Natural killer cell treated with Interleukin-12 subunit alpha and Interleukin-12 subunit beta and Interleukin-15 and Interleukin-18, amount 100 ng/mL, for 72 hours (primary cell): ENCODE data around the gene SMU1. TPM values are rescaled to one million over a fixed set of nuclear protein-coding genes. Genes with fewer than 3 reads are reported as not detected.
A peak's percentile ranks its signal among the peaks of the same experiment; 100 is the strongest.
"Not testable (repeated sequence)": the region's sequence is repeated elsewhere in the genome, so short reads cannot be mapped to it uniquely, and the experiment has no call there.

Experiments used
- ATAC-seq, 2 donors: fragments of 150-1000 bp; cut with Tn5 transposase in 1 of 2; sonication (Bioruptor Pico), chemical (Tn5 transposase) in 1 of 2; 2 replicates each; pipeline ENCODE4 v1.10.0; 2021
- DNase-seq: peaks from one replicate; pipeline ENCODE4 v3.0.0; 2022; ENCODE audit warnings: low spot score
- H3K27ac Mint-ChIP-seq, 2 donors: 1 replicate in 1 of 2; 2 replicates in 1 of 2; pipeline ENCODE4 v1.8.0; 2022; ENCODE audit warnings: mixed read lengths in 2 of 2, mild to moderate bottlenecking in 1 of 2, moderate library complexity in 1 of 2
- H3K27me3 Mint-ChIP-seq, 2 donors: 1 replicate in 1 of 2; 2 replicates in 1 of 2; pipeline ENCODE4 v1.8.0; 2022; ENCODE audit warnings: mixed read lengths in 2 of 2
- H3K36me3 Mint-ChIP-seq: one replicate; pipeline ENCODE4 v1.8.0; 2022; ENCODE audit warnings: mixed read lengths
- H3K4me1 Mint-ChIP-seq, 2 donors: 1 replicate in 1 of 2; 2 replicates in 1 of 2; pipeline ENCODE4 v1.8.0; 2022; ENCODE audit warnings: low read depth in 2 of 2, mixed read lengths in 2 of 2, mild to moderate bottlenecking in 1 of 2
- H3K4me3 Mint-ChIP-seq: one replicate; pipeline ENCODE4 v1.8.0; 2022; ENCODE audit warnings: mixed read lengths
- H3K9me3 Mint-ChIP-seq: 2 replicates; pipeline ENCODE4 v1.8.0; 2022; ENCODE audit warnings: mixed read lengths
- total RNA-seq, 2 donors: library from RNA; stranded (reverse); gene quantifications; one replicate each; pipeline ENCODE4 v1.2.3, GENCODE V29; 2022

Gene SMU1
- total RNA-seq, 2 donors from 2014 or later = 22.5 to 22.7 TPM

GRCh38 chr9:33007755-33008154 is 68.7 kb downstream of the SMU1 start:
- Mint-ChIP-seq H3K4me3 (no peak overlapping the region), H3K4me1 (peaks cover under 1 to 3% of the 10 kb centered on the region in 2 donors), H3K27me3 (no peaks in the 10 kb centered on the region), H3K9me3 (no peaks in the 10 kb centered on the region), H3K27ac (no peak overlapping the region), H3K36me3 (no peaks in the 10 kb centered on the region)
- ATAC-seq (no peak), DNase-seq (no peak)

GRCh38 chr9:33005335-33005734 is 71.1 kb downstream of the SMU1 start:
- not testable (repeated sequence) for H3K27me3 Mint-ChIP-seq, H3K27ac Mint-ChIP-seq, H3K4me3 Mint-ChIP-seq, ATAC-seq, H3K36me3 Mint-ChIP-seq, DNase-seq, H3K9me3 Mint-ChIP-seq
- H3K4me1 Mint-ChIP-seq = peaks cover 10 to 16% of the 10 kb centered on the region in 2 donors

- not testable (repeated sequence) for H3K27me3 Mint-ChIP-seq, H3K9me3 Mint-ChIP-seq, DNase-seq
- ATAC-seq = peak in 1 of 2 donors; percentile 22
- Mint-ChIP-seq H3K4me1 (peaks cover 35 to 46% of the 10 kb centered on the region in 2 donors), H3K36me3 (peaks cover 25% of the 10 kb centered on the region), H3K27ac (peak overlapping the region; percentile 98 to 99), H3K4me3 (peak overlapping the region; percentile 98)
These were observed 75.8 kb downstream of the SMU1 start for GRCh38 chr9:33000682-33001055.

GRCh38 chr9:32992595-32993238 is 83.8 kb downstream of the SMU1 start:
- Mint-ChIP-seq H3K27ac (no peak overlapping the region), H3K36me3 (peaks cover 22% of the 10 kb centered on the region), H3K4me1 (peaks cover 35% of the 10 kb centered on the region in 2 donors), H3K27me3 (no peaks in the 10 kb centered on the region), H3K4me3 (no peak overlapping the region), H3K9me3 (no peaks in the 10 kb centered on the region)
- ATAC-seq = no peak
- DNase-seq = no peak

GRCh38 chr9:32991897-32992594 is 84.4 kb downstream of the SMU1 start:
- Mint-ChIP-seq H3K9me3 (no peaks in the 10 kb centered on the region), H3K27ac (no peak overlapping the region), H3K27me3 (no peaks in the 10 kb centered on the region), H3K4me3 (no peak overlapping the region), H3K4me1 (peaks cover 35 to 36% of the 10 kb centered on the region in 2 donors), H3K36me3 (peaks cover 22% of the 10 kb centered on the region)
- ATAC-seq = no peak
- DNase-seq = no peak

Other genes starting within 250 kb of the SMU1 start
- 10 to 100 TPM; 33.4 to 52.4 TPM for gene APTX, start 75.0 kb downstream of the SMU1 start, total RNA-seq
- 100 to 1,000 TPM; 219 to 220 TPM for gene DNAJA1, start 51.4 kb downstream of the SMU1 start, total RNA-seq
- 10 to 100 TPM; 51.4 to 90.6 TPM for gene B4GALT1, start 90.7 kb upstream of the SMU1 start, total RNA-seq
- not detected for gene SPINK4, start 163.5 kb upstream of the SMU1 start, total RNA-seq
- 100 to 1,000 TPM in 1 of 2 donors, 10 to 100 TPM in 1; 46.1 to 115 TPM for gene BAG1, start 188.0 kb upstream of the SMU1 start, total RNA-seq
- 10 to 100 TPM; 40.8 to 63.2 TPM for gene CHMP5, start 188.4 kb upstream of the SMU1 start, total RNA-seq
- 10 to 100 TPM; 41.6 to 57.9 TPM for gene NFX1, start 213.8 kb upstream of the SMU1 start, total RNA-seq